ENCODE measurements around the gene NLGN3.

Gene NLGN3

DNA sequence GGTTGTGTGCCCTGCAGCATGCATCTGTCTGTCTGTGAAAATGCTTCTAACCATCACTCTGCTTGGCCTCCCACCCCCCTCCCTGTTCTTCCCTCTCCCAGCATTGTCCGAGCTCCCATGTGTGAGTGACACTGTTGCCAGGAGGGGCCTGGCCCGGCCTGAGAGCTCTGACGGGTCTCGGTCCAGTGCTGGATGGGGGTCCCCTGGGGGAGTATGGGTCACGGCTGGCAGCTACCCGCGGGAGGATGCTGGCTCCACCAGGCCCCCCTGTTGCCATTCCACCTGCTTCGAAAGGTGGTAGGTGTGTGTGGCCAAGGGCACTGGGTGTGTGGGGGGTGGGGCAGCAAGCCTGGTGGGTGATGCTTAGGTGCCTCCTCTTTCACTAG lies 3.6 kb downstream of the NLGN3 start:
- Mint-ChIP-seq H3K4me1 (peaks cover 12% of the 10 kb centered on the region), H3K27ac (peak overlapping the region; percentile 23), H3K36me3 (no peaks in the 10 kb centered on the region), H3K4me3 (no peak overlapping the region), H3K9me3 (no peaks in the 10 kb centered on the region), H3K27me3 (no peaks in the 10 kb centered on the region)

GRCh38 chrX:71151366-71151765 lies 6.7 kb downstream of the NLGN3 start:
- Mint-ChIP-seq H3K27me3 (no peaks in the 10 kb centered on the region), H3K36me3 (no peaks in the 10 kb centered on the region), H3K4me3 (no peak overlapping the region), H3K27ac (no peak overlapping the region), H3K9me3 (no peaks in the 10 kb centered on the region), H3K4me1 (peaks cover 4% of the 10 kb centered on the region)

DNA sequence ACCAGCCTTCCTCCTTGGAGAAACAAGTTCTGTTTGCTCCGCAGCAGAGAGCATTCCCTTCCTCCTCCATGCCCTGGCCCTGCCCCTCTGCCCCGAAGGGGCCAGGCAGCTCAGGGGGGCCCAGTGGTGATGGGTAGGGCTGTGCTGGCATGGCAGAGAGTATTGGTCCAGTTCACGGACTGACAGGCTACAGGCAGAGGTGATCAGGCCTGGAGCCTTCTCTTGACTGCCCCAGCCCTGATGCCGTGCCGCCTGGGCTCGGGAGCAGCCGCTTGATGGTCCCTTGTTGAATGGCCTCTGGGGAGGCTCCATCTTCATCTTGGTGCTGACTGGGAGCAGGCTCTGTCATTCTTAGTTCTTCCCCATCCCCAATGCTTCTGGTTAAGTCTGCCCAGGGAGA lies 9.6 kb downstream of the NLGN3 start:
- H3K27me3 Mint-ChIP-seq, result no peaks in the 10 kb centered on the region
- H3K27ac Mint-ChIP-seq, result no peak overlapping the region
- peaks cover 10% of the 10 kb centered on the region for H3K4me1 Mint-ChIP-seq
- no peak overlapping the region for H3K4me3 Mint-ChIP-seq
- H3K9me3 Mint-ChIP-seq, result no peaks in the 10 kb centered on the region
- no peaks in the 10 kb centered on the region for H3K36me3 Mint-ChIP-seq

DNA sequence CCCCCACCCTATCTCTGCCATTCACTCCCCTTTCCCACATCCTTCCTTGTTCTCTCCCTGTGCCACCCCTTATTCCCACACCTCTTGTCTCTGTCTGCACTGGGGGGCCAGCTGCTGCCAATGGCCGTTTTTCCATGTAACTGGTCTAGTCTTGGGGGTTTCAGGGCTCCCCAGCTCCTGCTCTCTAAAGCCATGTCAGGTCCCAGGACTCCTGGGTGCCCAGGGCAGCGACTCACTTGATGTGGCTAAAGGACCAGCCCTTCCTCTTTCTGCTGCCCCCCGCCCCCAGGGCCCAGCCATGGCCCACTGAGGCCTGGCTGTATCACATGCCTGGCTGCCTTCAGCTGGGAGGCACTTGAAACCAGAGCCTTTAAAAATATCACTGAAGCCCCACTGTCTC lies 10.0 kb downstream of the NLGN3 start:
- no peak overlapping the region for H3K4me3 Mint-ChIP-seq

GRCh38 chrX:71158603-71159002 lies 14.0 kb downstream of the NLGN3 start:
- no peaks in the 10 kb centered on the region for H3K27me3 Mint-ChIP-seq
- no peak overlapping the region for H3K4me3 Mint-ChIP-seq
- no peaks in the 10 kb centered on the region for H3K36me3 Mint-ChIP-seq
- peaks cover 12% of the 10 kb centered on the region for H3K4me1 Mint-ChIP-seq
- H3K27ac Mint-ChIP-seq, result peak overlapping the region; percentile 75
- H3K9me3 Mint-ChIP-seq, result no peaks in the 10 kb centered on the region

More for the DNA sequence above, 10.0 kb downstream of the NLGN3 start:
- Mint-ChIP-seq H3K27me3 (no peaks in the 10 kb centered on the region), H3K4me1 (peaks cover 12% of the 10 kb centered on the region), H3K9me3 (no peaks in the 10 kb centered on the region), H3K36me3 (no peaks in the 10 kb centered on the region), H3K27ac (no peak overlapping the region)

DNA sequence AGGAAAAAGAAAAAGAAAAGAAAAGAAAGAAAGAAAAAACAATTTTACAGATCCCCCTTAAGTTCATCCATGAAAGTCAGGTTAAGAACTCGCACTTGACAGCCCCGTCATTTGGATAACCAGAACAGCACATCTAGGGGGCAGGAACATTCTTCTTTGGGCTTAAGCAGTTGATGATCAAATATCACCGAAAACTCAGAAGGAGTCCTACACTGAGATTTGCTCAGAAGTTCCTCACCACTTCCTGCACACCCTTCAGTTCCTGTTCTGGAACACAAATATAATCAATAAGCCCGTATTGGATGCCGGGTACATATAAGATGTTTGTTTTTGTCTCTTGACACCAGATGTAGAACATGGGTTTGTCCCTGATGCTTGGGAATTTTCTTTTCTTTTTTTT lies 14.7 kb downstream of the NLGN3 start:
- Mint-ChIP-seq H3K4me1 (peaks cover 12% of the 10 kb centered on the region), H3K27ac (no peak overlapping the region), H3K9me3 (no peaks in the 10 kb centered on the region), H3K27me3 (no peaks in the 10 kb centered on the region), H3K36me3 (no peaks in the 10 kb centered on the region), H3K4me3 (no peak overlapping the region)

DNA sequence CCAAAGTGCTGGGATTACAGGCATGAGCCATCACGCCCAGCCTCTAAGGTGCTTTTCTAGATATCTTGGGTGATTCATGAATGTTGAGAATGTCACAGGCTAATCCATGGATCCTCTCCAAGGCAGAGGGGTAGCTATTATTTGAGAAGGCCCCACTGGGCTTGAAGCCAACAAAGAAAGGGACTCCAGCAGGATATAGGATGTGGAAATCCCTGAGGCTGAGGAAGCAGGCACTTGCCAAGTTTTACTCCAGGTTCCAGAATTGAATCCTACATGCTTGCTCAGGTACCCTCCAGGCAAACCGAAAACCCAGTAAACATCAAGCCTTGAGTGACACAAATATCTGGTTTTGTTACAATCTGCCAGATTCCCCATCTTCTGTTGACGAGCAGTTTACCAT lies 15.8 kb downstream of the NLGN3 start:
- H3K36me3 Mint-ChIP-seq, result no peaks in the 10 kb centered on the region
- H3K4me1 Mint-ChIP-seq, result peaks cover 12% of the 10 kb centered on the region
- no peaks in the 10 kb centered on the region for H3K9me3 Mint-ChIP-seq
- H3K27ac Mint-ChIP-seq, result no peak overlapping the region
- no peak overlapping the region for H3K4me3 Mint-ChIP-seq
- no peaks in the 10 kb centered on the region for H3K27me3 Mint-ChIP-seq

DNA sequence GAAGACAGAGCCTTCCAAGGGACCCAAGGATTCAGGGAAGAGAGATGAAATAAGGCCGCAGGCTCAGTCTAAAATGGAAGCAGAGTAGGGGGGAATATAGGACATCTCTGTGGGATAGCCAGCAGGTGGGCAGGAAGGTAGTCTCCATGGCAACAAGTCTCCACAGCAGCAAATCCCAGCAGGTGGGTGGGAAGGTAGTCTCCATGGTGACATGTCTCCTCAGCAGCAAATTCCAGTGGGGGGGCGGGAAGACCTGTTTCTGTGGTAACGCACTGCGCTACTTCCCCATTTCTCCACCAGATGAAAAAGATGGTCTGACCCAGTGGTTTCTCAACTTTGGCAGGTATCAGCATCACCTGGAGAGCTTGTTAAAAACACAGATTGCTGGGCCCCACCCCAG lies 18.3 kb downstream of the NLGN3 start:
- Mint-ChIP-seq H3K9me3 (no peaks in the 10 kb centered on the region), H3K36me3 (no peaks in the 10 kb centered on the region), H3K27me3 (no peaks in the 10 kb centered on the region), H3K4me3 (no peak overlapping the region), H3K27ac (no peak overlapping the region), H3K4me1 (peaks cover 12% of the 10 kb centered on the region)

GRCh38 chrX:71164071-71164470 lies 19.4 kb downstream of the NLGN3 start:
- H3K9me3 Mint-ChIP-seq, result no peaks in the 10 kb centered on the region
- H3K36me3 Mint-ChIP-seq, result no peaks in the 10 kb centered on the region
- H3K4me3 Mint-ChIP-seq, result no peak overlapping the region
- peaks cover 4% of the 10 kb centered on the region for H3K4me1 Mint-ChIP-seq
- no peaks in the 10 kb centered on the region for H3K27me3 Mint-ChIP-seq
- no peak overlapping the region for H3K27ac Mint-ChIP-seq

- no peak overlapping the region for H3K4me3 Mint-ChIP-seq
- H3K27me3 Mint-ChIP-seq, result no peaks in the 10 kb centered on the region
- no peaks in the 10 kb centered on the region for H3K36me3 Mint-ChIP-seq
- no peaks in the 10 kb centered on the region for H3K9me3 Mint-ChIP-seq
- no peak overlapping the region for H3K27ac Mint-ChIP-seq
- H3K4me1 Mint-ChIP-seq, result peaks cover 2% of the 10 kb centered on the region
Measured at GRCh38 chrX:71166461-71166860, 21.8 kb downstream of the NLGN3 start.

DNA sequence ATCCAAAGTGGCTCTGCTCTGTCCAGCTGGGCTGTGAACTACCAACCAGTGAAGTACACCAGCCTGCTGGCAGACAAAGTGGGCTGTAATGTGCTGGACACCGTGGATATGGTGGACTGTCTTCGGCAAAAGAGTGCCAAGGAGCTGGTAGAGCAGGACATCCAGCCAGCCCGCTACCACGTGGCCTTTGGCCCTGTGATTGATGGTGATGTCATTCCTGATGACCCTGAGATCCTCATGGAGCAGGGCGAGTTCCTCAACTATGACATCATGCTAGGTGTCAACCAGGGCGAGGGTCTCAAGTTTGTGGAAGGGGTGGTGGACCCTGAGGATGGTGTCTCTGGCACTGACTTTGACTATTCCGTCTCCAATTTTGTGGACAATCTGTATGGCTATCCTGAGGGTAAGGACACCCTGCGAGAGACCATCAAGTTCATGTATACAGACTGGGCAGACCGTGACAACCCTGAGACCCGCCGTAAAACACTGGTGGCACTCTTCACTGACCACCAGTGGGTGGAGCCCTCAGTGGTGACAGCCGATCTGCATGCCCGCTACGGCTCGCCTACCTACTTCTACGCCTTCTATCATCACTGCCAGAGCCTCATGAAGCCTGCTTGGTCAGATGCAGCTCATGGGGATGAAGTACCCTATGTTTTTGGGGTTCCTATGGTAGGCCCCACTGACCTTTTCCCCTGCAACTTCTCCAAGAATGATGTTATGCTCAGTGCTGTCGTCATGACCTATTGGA lies 22.6 kb downstream of the NLGN3 start:
- H3K36me3 Mint-ChIP-seq, result no peaks in the 10 kb centered on the region
- H3K27me3 Mint-ChIP-seq, result no peaks in the 10 kb centered on the region
- peaks cover 6% of the 10 kb centered on the region for H3K4me1 Mint-ChIP-seq
- H3K9me3 Mint-ChIP-seq, result no peaks in the 10 kb centered on the region
- no peak overlapping the region for H3K27ac Mint-ChIP-seq
- no peak overlapping the region for H3K4me3 Mint-ChIP-seq

DNA sequence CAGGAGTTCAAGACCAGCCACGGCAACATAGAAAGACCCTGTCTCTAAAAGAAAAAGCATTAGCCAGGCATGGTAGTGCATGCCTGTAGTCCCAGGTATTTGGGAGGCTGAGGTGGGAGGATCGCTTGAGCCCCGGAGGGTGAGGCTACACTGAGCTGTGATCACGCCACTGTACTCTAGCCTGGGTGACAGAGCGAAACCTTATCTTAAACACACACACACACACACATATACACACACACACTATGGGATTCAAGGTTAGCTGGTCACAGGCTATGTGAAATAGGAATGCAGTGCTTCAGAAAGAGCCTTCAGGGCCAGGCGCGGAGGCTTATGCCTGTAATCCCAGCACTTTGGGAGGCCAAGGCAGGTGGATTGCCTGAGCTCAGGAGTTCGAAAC lies 23.5 kb downstream of the NLGN3 start:
- Mint-ChIP-seq H3K27me3 (no peaks in the 10 kb centered on the region), H3K36me3 (no peaks in the 10 kb centered on the region), H3K4me3 (no peak overlapping the region), H3K4me1 (peaks cover 6% of the 10 kb centered on the region), H3K9me3 (no peaks in the 10 kb centered on the region), H3K27ac (no peak overlapping the region)

DNA sequence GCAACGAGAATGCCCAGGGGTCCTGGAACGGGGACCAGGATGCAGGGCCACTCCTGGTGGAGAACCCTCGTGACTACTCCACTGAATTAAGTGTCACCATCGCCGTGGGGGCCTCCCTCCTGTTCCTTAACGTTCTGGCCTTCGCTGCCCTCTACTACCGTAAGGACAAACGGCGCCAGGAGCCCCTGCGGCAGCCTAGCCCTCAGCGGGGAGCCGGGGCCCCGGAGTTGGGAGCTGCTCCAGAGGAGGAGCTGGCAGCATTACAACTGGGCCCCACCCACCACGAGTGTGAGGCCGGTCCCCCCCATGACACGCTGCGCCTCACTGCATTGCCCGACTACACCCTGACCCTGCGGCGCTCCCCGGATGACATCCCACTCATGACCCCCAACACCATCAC lies 24.9 kb downstream of the NLGN3 start:
- Mint-ChIP-seq H3K4me1 (peaks cover 12% of the 10 kb centered on the region), H3K36me3 (peaks cover 4% of the 10 kb centered on the region), H3K9me3 (no peaks in the 10 kb centered on the region), H3K27me3 (no peaks in the 10 kb centered on the region), H3K27ac (no peak overlapping the region), H3K4me3 (no peak overlapping the region)

GRCh38 chrX:71170660-71171059 lies 26.0 kb downstream of the NLGN3 start:
- Mint-ChIP-seq H3K4me3 (no peak overlapping the region), H3K4me1 (peaks cover 14% of the 10 kb centered on the region), H3K36me3 (peaks cover 6% of the 10 kb centered on the region), H3K27ac (no peak overlapping the region), H3K9me3 (no peaks in the 10 kb centered on the region), H3K27me3 (no peaks in the 10 kb centered on the region)

- Mint-ChIP-seq H3K4me1 (peaks cover 14% of the 10 kb centered on the region), H3K4me3 (no peak overlapping the region), H3K36me3 (peaks cover 6% of the 10 kb centered on the region), H3K9me3 (no peaks in the 10 kb centered on the region), H3K27ac (no peak overlapping the region), H3K27me3 (no peaks in the 10 kb centered on the region)
Measured at GRCh38 chrX:71171110-71171801, 26.6 kb downstream of the NLGN3 start.

DNA sequence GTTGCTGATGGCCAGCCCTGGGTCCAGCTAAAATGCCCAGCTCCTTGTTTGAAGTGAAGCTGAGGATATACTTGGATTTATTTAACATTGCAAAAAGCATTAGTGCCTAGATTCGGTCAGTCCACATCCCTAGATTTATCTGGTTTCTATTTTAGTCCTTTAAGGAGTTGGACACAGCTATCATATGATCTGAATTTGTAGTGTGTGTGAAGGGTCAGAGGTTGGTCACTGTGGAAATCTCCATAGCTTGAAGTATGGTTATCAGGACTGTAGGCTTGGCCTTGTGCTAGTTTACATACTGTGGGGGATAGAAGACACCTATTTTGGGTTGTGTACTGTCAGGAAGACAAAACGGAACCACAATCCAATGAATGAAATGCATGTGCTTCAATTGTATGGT lies 28.8 kb downstream of the NLGN3 start:
- H3K4me1 Mint-ChIP-seq, result peaks cover 14% of the 10 kb centered on the region
- H3K4me3 Mint-ChIP-seq, result no peak overlapping the region
- no peak overlapping the region for H3K27ac Mint-ChIP-seq
- no peaks in the 10 kb centered on the region for H3K9me3 Mint-ChIP-seq
- H3K27me3 Mint-ChIP-seq, result no peaks in the 10 kb centered on the region
- H3K36me3 Mint-ChIP-seq, result peaks cover 6% of the 10 kb centered on the region
